Measurements from ENCODE around the gene ZNF423.

ZNF423 gene

DNA sequence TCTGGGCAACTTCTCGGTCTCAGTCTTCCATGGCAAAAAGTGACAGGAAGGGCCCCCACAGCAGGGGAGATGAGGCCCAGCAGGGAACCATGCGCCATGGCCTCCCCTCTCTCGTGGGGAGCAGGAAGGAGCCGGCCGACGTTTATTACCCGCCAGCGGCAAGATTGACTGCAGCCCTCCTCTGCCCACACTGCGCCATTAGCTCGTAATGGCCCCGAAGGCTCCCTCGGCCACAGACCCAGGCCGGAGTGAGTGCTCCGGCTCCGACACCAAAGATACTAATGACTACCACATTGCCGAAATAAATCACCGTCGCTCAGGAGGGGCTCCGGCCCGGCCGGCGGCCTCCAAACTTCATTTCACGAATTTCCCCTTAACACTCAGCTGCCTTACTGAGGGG lies 255.4 kb downstream of the ZNF423 start:
- ATAC-seq: no peak
- DNase-seq: no peak
- Mint-ChIP-seq H3K36me3 (ENCODE audit: low read depth) (no peaks in the 10 kb centered on the region), H3K4me3 (no peak overlapping the region), H3K9me3 (no peaks in the 10 kb centered on the region), H3K4me1 (no peaks in the 10 kb centered on the region), H3K27me3 (no peaks in the 10 kb centered on the region), H3K27ac (no peak overlapping the region)

DNA sequence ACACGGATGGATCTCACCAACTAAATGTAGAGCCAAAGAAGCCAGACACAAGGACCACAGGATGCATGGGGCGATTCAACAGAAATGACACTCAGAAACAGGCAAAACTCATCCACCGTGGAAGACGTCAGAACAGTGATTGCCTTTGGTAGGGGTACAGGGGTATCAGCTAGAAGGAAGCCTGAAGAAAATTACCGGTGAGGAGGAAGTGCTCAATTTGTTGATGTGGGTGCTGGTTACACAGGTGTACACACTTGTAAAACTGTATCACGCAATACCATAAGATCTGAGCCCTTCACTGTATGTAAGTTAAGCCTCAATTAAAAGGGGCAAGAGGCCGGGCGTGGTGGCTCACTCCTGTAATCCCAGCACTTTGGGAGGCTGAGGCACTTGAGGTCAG lies 256.2 kb downstream of the ZNF423 start:
- Mint-ChIP-seq H3K4me3 (no peak overlapping the region), H3K27me3 (peaks cover 1% of the 10 kb centered on the region), H3K9me3 (no peaks in the 10 kb centered on the region), H3K36me3 (ENCODE audit: low read depth) (no peaks in the 10 kb centered on the region), H3K4me1 (no peaks in the 10 kb centered on the region), H3K27ac (no peak overlapping the region)
- ATAC-seq: no peak
- DNase-seq: no peak

DNA sequence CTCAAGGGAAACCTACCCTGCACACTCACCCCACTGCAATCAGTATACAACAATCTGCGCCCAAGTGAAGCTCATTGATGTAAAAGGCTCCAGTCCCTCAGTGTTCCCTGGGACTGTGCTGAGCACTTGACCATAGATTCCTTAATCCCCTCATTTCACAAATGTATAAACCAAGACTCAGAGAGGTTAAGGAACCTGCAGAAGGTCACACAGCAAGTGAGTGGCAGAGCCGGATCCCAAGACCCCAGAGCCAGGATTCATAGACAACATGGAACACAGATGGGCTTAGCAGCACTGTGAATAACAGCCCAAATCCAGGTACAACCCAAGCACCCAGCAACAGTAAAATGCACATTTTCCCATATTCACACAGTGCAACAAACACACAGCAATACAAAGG lies 256.6 kb downstream of the ZNF423 start:
- peaks cover 5% of the 10 kb centered on the region for H3K27me3 Mint-ChIP-seq
- no peak overlapping the region for H3K4me3 Mint-ChIP-seq
- no peak overlapping the region for H3K27ac Mint-ChIP-seq
- H3K4me1 Mint-ChIP-seq: no peaks in the 10 kb centered on the region
- ATAC-seq: no peak
- H3K36me3 Mint-ChIP-seq (ENCODE audit: low read depth): no peaks in the 10 kb centered on the region
- no peaks in the 10 kb centered on the region for H3K9me3 Mint-ChIP-seq
- no peak for DNase-seq

- no peak for DNase-seq
- no peak overlapping the region for H3K27ac Mint-ChIP-seq
- ATAC-seq: no peak
- H3K9me3 Mint-ChIP-seq: no peaks in the 10 kb centered on the region
- H3K4me1 Mint-ChIP-seq: no peaks in the 10 kb centered on the region
- no peak overlapping the region for H3K4me3 Mint-ChIP-seq
- peaks cover 7% of the 10 kb centered on the region for H3K27me3 Mint-ChIP-seq
- H3K36me3 Mint-ChIP-seq (ENCODE audit: low read depth): no peaks in the 10 kb centered on the region
Observed at GRCh38 chr16:49598383-49599170, 257.3 kb downstream of the ZNF423 start.

GRCh38 chr16:49597796-49598195 lies 258.1 kb downstream of the ZNF423 start:
- Mint-ChIP-seq H3K4me1 (no peaks in the 10 kb centered on the region), H3K27me3 (peaks cover 7% of the 10 kb centered on the region), H3K36me3 (ENCODE audit: low read depth) (no peaks in the 10 kb centered on the region), H3K27ac (no peak overlapping the region), H3K4me3 (no peak overlapping the region), H3K9me3 (no peaks in the 10 kb centered on the region)
- ATAC-seq (no peak), DNase-seq (no peak)

DNA sequence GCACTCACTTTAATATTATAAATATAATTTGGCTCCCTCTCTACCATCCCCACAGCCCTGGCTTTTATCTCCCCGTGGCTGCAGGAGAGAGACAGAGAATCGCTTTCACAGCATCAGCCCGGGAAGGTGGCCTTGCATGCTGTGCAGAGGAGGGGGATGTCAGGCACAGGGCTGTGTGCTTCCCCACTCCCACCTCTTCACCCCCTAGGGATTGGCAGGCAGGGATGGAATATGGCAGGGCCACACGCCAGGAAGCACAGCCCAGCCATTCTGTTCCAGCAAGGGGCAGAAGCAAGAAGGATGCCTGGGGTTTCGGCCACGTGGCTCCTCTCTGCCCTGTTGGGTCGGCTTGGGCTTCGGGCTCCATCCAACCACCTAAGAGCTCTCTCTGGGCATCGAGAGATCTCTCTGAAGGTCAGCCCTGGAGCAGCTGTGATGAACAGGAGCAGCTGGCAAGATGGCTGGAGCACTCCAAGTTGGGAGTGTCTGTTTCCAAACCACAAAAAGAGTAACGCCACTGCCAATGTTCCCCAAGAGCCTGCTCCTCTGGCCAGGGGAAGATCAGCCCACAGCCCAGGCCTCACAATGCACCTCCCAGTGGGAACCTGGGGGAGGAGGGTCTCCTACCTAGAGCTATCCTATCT lies 259.1 kb downstream of the ZNF423 start:
- Mint-ChIP-seq H3K36me3 (ENCODE audit: low read depth) (no peaks in the 10 kb centered on the region), H3K9me3 (no peaks in the 10 kb centered on the region), H3K4me3 (no peak overlapping the region), H3K27me3 (peaks cover 7% of the 10 kb centered on the region), H3K27ac (no peak overlapping the region), H3K4me1 (no peaks in the 10 kb centered on the region)
- DNase-seq: no peak
- ATAC-seq: no peak

DNA sequence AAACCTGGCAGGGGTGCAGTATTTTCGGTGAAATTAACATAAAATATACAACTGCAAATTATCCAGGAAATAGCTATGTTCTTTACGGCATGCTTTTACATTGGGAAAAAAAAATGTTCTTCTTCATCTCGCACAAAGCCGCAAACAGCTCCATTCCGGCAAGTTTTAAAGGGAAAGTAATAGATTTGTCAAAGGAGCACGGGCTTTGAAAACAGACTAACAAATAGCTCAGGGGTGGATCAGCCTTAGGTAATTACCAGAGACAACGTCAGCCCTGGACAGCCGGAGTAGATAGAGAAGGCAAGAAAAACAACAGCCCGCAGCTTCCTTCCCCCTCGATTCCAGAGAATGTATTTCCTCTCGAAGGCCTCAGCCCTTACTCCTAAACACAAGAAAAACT lies 259.8 kb downstream of the ZNF423 start:
- no peak overlapping the region for H3K27ac Mint-ChIP-seq
- ATAC-seq (no peak), DNase-seq (no peak)
- no peaks in the 10 kb centered on the region for H3K36me3 Mint-ChIP-seq (ENCODE audit: low read depth)
- H3K4me1 Mint-ChIP-seq: no peaks in the 10 kb centered on the region
- no peak overlapping the region for H3K4me3 Mint-ChIP-seq
- no peaks in the 10 kb centered on the region for H3K9me3 Mint-ChIP-seq
- H3K27me3 Mint-ChIP-seq: peaks cover 7% of the 10 kb centered on the region

DNA sequence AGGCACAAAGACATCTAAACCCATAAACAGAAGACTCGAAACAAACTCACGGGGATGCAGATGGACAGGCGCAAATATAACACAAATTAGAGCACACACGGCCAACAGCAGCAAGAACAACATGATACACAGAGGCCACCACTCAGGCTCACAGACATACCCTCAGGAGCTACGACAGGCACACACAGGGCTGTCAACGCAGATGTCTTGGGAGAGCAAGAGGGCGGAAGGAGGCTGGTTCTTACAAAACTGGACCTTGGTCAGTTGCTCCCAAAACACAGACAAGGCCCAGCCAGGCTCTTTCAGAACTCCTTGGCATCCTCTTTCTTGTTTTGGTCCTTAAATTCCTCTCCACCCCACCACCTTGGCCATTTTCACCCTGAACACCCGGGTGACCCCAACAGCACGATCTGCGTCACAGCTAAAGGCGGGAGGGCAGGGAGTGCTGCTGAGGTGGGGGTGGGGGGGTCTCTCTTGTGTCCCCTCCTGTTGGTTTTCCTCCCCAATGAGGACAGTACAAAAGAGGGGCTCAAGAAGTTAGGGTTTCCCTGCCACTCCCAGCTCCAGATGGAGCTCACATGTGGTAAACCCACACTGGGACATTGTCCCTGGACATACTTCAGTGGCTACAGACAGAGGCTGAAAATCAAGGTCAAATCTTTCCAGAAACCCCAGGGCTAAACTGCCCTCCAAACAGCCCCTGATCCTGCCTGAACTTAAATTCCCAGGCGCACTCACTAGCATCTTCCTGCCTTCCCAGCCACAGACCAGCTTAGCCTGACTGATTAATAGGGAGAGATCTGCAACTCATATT lies 261.0 kb downstream of the ZNF423 start:
- no peaks in the 10 kb centered on the region for H3K36me3 Mint-ChIP-seq (ENCODE audit: low read depth)
- no peaks in the 10 kb centered on the region for H3K4me1 Mint-ChIP-seq
- no peak overlapping the region for H3K27ac Mint-ChIP-seq
- peaks cover 7% of the 10 kb centered on the region for H3K27me3 Mint-ChIP-seq
- ATAC-seq (no peak), DNase-seq (no peak)
- no peak overlapping the region for H3K4me3 Mint-ChIP-seq
- no peaks in the 10 kb centered on the region for H3K9me3 Mint-ChIP-seq

- no peaks in the 10 kb centered on the region for H3K9me3 Mint-ChIP-seq
- H3K27me3 Mint-ChIP-seq: peaks cover 7% of the 10 kb centered on the region
- no peaks in the 10 kb centered on the region for H3K36me3 Mint-ChIP-seq (ENCODE audit: low read depth)
- no peak overlapping the region for H3K4me3 Mint-ChIP-seq
- no peaks in the 10 kb centered on the region for H3K4me1 Mint-ChIP-seq
- no peak for ATAC-seq
- H3K27ac Mint-ChIP-seq: no peak overlapping the region
- no peak for DNase-seq
Observed at GRCh38 chr16:49594153-49594552, 261.8 kb downstream of the ZNF423 start.

DNA sequence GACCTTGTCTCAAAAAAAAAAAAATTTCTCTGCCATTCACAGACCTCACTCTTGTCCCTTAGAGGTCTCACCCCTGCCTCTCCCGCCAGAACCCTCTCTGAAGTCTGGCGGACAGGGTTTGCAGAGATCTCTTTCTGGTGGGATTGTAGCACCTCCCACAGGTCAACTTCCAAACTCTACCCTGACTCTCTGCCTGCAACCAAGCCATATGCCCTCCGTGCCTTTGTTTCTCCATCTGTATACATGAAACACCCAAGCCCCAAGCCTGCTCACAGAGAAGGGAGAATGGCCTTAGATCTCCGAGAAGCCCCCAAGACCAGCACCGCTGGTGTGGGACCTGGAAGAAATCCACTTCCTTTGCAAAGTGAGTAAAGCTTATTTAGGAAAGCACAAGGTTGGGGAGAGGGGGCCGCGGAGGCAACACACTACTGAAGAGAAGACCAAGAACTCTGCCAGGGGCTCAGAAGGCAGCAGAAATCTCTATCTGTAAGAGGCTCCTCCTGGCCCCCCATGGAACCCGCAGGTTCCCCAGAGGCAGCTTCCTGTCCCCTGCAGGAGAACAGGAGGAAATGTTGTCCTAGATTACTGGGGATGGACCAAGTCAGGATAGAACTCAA lies 262.4 kb downstream of the ZNF423 start:
- H3K36me3 Mint-ChIP-seq (ENCODE audit: low read depth): no peaks in the 10 kb centered on the region

DNA sequence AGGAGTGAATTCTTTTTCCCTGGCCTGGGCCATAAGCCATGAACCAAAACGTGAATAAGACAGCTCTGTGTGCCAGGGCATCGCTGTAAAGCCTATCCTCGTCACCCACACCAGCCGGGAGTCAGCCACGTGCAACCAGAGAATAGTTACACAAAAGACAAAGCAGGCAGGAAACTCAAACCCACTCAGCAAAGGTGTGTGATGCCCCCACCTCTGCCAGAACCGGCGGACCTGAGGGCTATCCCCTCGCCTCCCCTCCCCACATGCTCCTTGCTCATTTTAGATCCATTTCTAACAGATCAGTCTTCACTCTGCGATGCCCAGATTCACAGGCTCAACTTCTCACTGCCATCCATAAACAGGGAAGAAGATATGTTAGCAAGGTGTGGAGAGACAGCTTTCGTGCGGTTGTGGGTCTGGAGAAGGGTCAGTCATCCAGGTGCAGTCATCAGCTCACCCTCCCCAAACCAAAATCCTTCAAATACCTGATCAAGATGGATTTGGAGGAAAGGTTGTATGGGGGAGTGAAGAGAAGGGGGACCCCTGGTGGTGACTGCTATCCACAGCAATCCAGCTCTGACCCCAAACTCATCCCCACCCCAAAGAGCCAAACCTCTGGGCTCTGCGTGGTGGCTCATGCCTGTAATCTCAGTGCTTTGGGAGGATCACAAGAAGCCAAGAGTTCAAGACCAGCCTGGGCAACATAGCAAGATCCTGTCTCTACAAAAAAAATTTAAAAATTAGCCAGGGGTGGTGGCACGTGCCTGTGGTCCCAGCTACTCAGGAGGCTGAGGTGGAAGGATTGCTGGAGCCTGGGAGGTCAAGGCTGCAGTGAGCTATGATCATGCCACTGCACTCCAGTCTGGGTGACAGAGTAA lies 263.1 kb downstream of the ZNF423 start:
- no peak overlapping the region for H3K4me3 Mint-ChIP-seq
- ATAC-seq: peak; percentile 45
- DNase-seq: peak; percentile 45
- H3K27me3 Mint-ChIP-seq: peaks cover 7% of the 10 kb centered on the region
- H3K4me1 Mint-ChIP-seq: no peaks in the 10 kb centered on the region
- no peak overlapping the region for H3K27ac Mint-ChIP-seq
- no peaks in the 10 kb centered on the region for H3K9me3 Mint-ChIP-seq
- no peaks in the 10 kb centered on the region for H3K36me3 Mint-ChIP-seq (ENCODE audit: low read depth)

More for the DNA sequence above, 262.4 kb downstream of the ZNF423 start:
- Mint-ChIP-seq H3K4me1 (no peaks in the 10 kb centered on the region), H3K9me3 (no peaks in the 10 kb centered on the region), H3K4me3 (no peak overlapping the region), H3K27me3 (peaks cover 7% of the 10 kb centered on the region), H3K27ac (no peak overlapping the region)
- DNase-seq: no peak
- no peak for ATAC-seq

GRCh38 chr16:49590166-49590871 lies 265.6 kb downstream of the ZNF423 start:
- ATAC-seq: no peak
- Mint-ChIP-seq H3K9me3 (no peaks in the 10 kb centered on the region), H3K27me3 (peaks cover 7% of the 10 kb centered on the region)

GRCh38 chr16:49589544-49590031 lies 266.3 kb downstream of the ZNF423 start:
- H3K27me3 Mint-ChIP-seq: peaks cover 5% of the 10 kb centered on the region
- H3K36me3 Mint-ChIP-seq (ENCODE audit: low read depth): no peaks in the 10 kb centered on the region

More at GRCh38 chr16:49590166-49590871, 265.6 kb downstream of the ZNF423 start:
- Mint-ChIP-seq H3K4me1 (no peaks in the 10 kb centered on the region), H3K4me3 (no peak overlapping the region), H3K27ac (no peak overlapping the region), H3K36me3 (ENCODE audit: low read depth) (no peaks in the 10 kb centered on the region)
- no peak for DNase-seq

More at GRCh38 chr16:49589544-49590031, 266.3 kb downstream of the ZNF423 start:
- DNase-seq: no peak
- Mint-ChIP-seq H3K9me3 (no peaks in the 10 kb centered on the region), H3K4me1 (no peaks in the 10 kb centered on the region), H3K4me3 (no peak overlapping the region), H3K27ac (no peak overlapping the region)
- ATAC-seq: no peak

All from activated naive CD8-positive, alpha-beta T cell treated with anti-CD3 and anti-CD28 coated beads, Interleukin-2, amount 50 U/mL, for 24 hours (primary cell).